DMS 273 (cell line): ENCODE measurements around the gene PODXL.
"Not testable (repeated sequence)": the region's sequence is repeated elsewhere in the genome, so short reads cannot be mapped to it uniquely, and the experiment has no call there.

Experiments
- DNase-seq: peaks from one replicate; lab custom pipeline; 2025; ENCODE audit not compliant: unreplicated experiment; lab: John Stamatoyannopoulos, UW

Gene PODXL

DNA sequence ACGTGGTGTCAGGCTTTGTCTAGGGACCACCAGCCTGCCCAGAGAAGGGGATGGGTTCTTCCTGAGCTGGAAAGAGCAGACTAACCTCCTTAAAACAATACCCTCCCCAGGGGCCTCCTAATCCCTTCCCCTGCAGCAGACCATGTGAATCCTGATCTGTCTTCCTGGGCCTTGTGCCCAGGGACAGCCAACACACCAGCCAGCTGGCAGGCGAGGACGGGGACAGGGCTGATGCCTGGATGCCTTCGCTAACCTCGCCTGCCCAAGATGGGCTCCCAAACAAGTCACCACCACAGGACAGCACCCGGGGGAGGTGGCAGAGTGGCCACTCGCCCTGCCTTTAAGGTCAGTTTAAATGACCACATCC, 17.6 kb downstream of the PODXL start:
- peak; percentile 57 for DNase-seq

DNA sequence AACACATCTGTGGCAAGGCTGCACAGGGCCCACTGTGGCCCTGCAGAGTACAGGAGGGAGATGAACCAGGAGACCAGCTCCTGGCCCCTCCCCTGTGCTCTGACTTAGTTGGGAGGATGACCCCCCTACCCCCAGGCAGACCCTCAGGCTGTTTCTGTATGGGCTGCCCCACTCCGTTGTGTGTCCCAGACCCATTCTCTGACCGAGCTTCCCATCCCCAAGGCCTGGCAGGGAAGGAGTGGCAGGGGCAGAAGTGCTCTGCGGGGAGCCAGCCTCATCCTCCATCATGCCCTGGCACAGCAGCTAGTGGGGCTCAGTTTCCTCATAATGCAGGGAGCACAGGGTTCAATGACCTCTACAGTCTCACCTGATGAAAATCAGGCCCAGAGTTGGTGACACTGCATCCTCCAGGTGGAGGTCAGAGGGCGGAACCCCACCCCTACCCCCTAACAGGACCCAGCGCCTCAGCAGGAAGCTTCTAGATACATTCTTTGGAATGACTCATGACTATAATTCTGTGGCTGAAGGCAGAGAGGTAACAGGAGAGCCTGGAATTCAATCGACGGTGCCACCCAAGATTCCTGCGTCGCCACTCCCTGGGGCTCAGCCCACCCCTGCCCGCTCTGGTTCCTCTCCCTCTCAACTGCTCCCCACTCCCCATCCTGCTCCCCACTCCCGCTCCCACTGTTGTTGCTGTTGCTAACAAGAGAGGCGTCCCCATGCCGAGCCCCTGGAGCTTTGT, 18.2 kb downstream of the PODXL start:
- no peak for DNase-seq

DNA sequence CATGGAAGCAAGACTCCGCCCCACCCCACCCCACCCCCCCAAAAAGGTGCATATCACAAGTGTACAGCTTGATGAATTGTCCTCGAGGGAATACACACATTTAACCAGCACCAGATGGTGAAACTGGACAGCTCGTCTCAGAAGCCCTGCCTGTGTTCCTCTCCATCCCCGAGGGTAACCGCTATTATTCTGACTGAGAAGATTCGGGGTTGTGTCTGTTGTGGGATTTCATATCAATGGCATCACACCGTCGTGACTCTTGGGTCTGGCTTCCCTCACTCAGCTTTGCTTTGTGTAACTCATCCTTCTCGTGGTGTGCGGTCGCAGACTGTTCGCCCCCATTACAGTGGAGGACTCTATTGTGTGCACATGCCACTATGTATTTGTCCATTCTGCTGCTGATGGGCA, 18.9 kb downstream of the PODXL start:
- DNase-seq, result peak; percentile 80

DNA sequence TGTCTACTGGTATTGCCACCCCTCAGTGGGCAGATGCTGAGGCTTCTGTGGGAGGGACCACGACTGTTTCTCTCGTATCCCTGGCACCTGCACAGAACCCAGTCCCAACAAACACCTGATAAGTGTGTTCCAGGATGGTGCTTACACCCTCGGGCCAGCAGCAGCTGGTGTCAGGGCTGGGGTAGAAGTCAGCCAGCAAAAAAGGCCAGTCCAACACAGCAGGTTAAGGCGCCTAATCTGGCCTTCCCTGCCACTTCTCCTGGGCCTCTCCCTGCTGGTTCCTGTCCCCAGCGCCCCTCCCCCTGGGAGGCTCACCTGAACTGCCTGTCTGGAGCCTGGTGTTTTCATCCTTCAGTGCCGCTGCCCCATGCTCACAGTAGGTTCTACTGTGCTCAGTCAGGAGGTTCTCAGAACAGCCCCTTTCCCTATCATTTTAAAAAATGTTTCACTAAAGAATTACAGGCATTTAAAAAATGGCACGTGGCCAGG, 20.0 kb downstream of the PODXL start:
- no peak for DNase-seq

DNA sequence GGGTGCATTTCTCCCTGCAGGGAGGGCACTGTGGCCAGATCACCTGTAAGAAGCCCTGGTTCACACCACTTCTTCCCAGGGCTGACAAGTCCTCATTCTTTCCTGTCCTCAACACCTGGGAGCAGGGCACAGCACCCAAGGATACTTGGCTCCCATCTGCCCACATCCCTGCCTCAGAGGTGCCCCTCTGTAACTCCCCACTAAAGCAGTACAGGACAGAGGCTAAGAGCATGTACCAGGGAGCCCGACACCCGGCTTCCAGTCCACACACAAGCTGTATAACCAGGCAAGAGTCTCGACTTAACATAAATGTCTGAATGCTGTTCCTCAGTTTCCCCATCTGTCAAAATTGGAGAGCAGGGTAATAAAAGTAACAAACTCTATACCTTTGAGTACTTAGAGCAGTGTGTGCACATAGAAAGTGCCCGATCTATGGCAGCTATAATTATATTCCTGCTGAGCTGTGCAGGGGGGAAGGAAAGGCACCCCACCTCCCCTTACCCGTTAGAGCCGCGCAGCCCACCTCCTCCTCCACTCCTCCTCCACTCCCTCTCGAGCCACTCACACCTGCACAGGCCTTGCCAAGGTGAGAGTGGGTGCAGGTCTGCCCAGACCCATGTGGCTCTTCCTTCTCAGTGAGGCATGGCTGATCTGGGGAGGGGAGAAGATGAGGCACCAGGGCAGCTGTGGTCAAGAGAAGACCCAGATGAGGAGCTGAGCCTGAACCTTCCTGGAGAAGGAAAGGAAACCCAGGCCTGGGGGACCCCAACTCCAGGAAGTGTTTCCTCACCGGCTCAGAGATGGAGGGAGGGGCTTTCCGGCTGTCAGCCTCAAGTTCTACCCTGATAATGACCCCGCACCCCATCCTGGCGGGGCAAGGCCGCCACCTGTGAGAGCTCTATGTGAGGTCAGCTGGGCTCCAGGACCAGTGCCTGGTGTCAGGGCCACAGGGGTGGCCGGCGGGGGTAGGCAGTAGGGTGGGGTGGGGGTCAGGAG, 22.6 kb downstream of the PODXL start:
- no peak for DNase-seq

DNA sequence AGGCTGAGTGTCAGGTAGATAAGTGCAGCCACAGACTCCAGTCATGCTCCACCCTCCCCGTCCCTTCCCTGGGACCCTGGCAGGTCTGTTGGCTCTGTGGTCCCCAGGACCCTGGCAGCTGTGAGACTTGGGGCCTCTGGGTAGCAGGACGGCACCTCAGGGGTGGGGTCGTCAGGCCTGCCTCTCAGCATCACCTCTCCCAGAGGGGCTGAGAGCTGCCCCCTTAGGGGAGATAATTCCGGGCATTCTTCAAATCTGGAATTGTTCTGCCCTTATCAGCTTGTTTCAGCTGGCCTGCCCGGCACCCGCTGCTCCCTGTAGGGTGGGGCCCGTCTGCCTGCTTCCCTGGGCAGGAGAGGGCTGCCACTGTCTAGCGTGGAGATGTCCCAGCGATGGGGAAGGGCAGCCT, 23.3 kb downstream of the PODXL start:
- DNase-seq, result no peak

DNA sequence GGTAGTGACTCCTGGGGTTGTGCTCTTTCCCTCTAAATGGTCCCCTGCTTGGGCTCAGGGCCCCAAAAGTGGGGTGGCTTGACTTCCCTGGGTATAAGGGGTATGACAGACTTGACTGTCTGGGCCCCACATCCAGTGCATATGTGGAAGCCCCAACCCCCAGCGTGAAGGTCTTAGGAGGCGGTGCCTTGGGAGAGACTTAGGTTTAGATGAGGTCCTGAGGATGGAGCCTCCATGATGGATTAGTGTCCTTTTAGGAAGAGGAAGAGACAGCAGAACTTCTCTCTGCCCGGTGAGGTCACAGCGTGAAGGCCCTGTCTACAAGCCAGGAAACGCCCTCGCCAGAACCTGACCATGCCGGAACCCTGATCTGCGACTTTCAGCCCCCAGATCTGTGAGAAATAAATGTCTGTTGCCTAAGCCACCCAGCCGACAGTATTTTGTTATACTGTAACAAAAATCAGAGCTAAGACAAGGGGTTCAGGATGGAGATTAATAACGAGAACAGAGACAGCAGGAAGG, 23.8 kb downstream of the PODXL start:
- no peak for DNase-seq

DNA sequence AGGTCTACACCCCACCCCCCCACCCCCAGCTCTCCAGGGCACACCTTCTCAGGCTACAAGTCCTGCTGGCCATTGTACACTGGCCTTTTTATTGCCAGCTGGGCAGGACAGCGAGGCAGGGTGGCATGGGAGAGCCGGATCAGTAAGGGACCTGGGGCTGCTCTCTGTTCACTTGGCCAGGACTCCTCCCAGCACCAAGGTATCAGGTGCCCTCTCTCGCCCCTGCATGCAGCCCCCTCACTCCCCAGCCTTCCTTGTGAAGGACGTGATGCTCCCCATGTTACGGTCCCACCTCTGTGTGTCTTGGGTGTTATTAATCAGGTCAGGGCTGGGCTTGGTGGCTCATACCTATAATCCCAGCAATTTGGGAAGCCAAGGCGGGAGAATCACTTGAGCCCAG, 26.3 kb downstream of the PODXL start:
- no peak for DNase-seq

DNA sequence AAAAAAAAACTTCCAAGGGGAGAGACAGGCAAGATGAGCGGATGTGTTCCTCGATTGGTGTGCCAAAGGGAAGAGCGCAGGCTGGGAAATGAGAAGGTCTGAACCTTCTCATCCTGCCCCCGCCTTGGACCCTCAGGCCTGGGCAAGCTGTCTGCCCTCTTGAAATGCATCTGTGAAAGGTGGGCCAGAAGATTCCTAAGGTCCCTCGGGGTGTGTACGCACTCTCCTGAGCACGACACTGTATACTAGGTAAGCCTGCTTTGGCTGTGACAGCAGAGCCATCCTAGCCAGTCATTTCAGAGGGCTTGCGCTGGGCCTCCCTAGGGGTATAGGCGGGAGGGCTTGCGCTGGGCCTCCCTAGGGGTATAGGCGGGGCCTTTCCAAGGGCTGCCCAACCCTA, 26.8 kb downstream of the PODXL start:
- DNase-seq, result no peak

DNA sequence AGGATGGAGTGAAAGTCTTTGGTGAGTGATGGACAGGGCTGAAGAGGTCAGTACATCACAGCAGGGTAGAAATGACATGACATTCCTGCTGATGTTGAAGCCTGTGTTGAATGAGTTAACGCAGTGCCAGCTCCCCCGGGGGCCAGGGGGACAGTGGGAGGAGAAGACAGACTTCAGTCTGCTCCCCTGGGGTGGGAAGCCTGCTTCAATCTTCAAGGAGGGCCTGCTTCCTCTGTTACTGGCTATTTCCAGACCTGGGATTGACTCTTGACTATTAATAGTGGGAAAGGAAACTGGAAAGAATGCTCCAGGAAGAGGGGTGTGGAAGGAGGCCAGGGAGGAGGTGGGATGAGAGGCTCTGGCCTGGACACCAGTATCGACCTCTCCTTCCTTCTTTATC, 27.2 kb downstream of the PODXL start:
- DNase-seq, result no peak

DNA sequence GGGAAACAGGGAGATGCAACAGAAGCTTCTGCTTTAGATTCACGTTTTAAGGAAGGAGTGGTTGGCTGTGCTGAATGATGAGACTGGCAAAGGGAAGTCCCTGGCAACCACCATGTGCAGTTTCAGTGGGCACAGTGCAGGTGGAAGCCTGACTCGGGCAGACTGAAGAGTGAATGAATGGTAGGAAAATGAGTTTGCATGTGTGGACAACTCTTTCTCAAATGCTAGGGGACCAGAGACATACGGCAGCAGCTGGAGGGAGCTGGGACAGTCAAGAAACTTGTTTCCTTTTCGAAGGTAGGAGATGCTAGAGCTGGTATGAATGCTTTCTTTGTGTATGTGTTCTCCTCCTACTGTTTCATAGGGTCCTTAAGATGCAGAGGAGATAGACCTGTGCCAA, 29.0 kb downstream of the PODXL start:
- DNase-seq, result no peak

DNA sequence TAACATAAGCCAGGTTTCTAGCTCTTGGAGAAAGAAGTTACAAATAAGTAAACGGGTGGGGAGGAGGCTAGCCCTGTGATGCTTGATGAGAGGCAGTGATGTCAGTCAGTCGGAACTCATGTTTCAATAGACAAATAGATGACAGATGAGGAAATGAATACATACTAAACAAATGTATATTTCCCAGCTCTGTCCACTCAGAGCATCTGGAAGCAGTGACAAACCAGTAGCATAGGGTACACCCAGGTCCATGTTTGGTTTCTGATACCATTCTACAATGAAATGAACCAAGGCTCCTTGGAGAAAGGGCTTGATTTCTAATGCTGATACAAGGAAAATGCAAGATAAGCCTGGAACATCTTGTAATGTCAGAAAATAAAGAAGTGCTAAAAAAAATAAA, 30.6 kb downstream of the PODXL start:
- no peak for DNase-seq

DNA sequence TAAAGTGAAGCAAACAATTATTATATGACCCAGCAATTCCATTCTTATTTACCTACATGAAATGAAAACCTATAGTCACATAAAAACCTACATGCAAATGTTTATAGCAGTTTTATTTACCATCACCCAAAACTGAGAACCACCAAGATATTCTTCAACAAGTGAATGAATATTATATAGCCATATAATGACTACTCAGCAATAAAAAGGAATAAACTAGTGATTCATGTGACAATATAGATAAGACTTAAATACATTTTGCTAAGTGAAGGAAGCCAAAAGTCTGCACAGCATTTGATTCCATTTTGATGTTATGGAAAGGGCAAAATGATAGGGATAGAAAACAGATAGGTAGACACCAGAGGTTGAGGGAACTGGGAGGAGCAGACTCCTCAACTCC, 31.7 kb downstream of the PODXL start:
- DNase-seq, result no peak

DNA sequence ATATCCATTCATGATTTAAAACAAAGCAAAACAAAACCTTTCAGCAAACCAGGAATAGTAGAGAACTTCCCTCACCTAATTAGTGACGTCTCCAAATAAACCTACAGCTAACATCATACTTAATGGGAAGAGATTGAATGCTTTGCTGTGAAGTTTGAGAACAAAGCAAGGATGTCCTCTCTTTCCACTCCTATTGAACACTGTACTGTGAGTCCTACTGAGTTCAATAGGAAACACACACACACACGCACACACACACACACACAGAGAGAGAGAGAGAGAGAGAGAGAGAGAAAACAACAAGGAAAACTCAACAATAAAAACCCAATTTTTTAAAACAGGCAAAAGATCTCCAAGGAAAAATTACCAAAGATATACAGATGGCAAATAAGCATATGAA, 32.3 kb downstream of the PODXL start:
- no peak for DNase-seq

DNA sequence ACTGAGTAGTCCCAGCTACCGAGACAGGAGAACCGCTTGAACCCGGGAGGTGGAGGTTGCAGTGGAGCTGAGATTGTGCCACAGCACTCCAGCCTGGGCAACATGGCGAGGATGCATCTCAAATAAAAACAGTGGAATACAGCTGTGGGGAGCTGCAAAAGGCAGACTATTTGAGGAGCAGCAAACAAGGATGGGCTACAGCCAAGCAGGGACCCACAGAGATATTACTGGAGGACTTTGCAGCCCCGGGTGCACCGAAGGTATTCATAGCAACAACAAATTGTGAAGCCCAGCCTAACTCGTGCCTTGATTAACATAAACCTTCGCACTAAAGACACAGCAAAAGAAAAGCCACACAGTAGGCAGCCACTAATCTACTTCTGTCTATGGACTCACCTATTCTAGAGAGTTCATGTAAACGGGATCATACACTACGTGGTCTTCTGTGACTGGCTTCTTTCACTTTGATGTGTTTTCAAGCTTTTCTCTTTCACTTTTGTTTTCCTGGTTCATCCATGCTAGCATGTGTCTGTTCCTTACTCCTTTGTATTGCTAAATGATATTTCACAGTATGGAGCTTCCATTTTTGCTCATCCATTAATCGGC, 34.0 kb downstream of the PODXL start:
- no peak for DNase-seq

DNA sequence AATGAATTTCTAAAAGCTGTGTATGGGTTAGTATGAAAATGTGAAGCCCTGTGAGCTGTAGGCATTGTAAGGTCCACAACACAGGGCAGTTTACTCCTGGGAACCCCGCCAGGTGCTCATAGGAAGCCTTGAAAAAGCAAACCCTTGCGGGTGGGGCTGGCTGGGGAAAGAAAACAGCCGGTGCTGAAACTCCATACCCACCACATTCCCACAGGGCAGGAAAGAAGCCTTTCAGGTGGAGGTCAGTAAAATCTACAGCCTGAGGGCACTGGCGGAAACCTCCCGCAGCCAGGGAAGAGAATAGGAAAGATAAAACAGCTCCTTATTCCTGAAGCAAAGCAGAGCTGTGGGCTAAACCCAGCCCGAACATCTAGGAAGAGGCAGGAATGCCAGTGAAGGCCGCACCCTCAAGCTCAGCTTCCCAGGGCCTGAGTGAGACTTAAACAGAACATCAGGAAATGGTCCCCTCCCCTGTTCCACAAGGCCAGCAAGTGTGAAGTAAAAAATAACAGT, 34.7 kb downstream of the PODXL start:
- DNase-seq, result peak; percentile 63

DNA sequence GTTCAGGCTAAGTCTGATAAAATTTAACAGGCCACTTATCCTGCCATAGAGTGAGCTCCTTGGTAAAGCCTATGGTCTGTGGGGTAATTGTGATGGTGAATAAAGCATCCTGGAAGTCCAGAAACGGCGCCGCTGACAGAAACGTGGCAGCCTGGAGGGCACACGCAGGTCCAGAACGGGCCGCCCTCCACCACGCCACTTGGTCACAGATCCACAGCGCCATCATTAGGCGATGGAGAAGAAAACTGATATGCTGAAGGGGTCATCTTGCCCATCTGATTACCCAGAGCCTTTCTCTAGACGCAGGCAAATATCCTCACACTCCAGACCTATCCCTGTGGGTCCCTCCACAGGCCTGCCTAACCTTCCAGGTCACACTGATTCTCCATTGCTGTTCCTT, 37.8 kb downstream of the PODXL start:
- no peak for DNase-seq

DNA sequence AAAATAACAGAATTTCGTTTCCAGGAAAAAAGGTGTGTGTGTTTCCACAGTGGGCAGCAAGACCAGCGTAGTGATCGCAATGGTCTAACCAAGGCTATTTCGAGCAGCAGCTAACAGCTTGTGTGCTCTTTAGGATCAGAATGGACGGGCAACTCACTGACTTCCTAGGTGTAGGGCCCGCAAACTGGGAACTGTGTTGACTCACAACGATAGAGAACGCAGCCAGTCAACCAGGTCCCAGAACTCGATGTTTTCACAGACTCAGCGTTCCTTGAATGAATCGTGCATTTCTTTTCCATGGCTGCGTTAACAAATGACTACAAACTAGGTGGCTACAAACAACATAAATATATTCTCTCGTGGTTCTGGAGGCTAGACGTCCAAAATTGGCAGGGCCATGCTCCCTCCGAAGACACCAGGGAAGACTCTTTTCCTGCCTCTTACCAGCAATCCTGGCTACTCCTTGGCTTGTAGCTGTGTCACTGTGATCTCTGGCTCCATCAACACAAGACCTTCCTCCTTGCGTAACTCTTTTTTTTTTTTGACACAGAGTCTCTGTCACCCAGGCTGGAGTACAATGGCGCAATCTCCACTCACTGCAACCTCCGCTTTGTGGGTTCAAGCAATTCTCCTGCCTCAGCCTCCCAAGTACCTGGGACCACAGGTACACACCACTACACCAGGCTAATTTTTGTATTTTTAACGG, 39.1 kb downstream of the PODXL start:
- no peak for DNase-seq

DNA sequence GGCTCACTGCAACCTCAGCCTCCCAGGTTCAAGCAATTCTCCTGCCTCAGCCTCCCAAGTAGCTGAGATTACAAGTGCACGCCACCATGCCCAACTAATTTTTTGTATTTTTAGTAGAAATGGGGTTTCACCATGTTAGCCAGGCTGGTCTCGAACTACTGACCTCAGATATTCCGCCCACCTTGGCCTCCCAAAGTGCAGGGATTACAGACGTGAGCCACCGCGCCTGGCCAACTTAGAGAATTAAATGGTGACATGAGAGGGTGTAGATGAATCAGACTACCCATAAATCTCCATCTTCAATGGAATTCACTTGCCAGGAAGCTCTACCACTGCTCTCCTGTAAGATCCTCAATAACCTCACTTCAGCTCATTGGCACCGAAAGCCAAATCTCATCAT, 41.0 kb downstream of the PODXL start:
- not testable (repeated sequence) for DNase-seq

DNA sequence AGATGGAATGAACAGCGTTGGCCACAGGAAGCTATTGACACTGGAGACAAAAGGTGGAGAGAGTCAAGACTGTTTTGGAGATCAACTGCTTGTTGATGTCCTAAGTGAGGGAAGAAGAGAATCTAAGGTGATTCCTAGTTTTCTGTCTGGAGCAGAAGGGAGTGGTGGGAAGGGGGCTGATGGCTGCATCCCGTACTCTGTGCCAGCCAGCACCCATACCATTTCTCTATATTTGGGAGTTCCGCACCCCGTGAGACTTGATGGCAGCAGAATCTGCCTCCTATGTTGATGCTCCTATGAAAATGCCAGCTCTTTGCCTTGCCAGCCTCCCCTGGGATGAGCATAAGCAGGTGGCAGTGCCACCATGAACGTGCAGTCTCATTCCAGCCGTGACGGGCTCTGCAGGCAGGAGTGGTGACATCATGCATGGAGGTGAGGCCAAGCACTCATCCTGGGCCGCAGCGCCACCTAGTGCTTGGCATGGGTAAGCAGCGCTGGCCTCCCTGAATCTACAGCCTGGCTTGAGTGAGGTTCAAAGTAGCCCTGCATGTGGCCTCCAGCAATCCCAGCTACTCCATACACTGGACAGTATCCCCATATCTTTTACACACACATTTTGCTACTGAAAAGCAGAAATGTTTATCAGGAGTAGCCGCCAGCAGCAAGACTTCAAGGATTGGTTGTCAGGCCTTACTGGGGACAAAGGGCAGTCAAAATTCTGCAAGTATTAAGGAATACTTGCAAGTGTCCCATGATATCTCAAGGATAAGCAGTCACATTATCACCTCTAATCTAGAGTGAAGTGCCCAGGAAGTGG, 43.0 kb downstream of the PODXL start:
- peak; percentile 95 for DNase-seq
